IPS DF 4.7 (cell line): ENCODE results near the gene RSRC1.
"Not testable (repeated sequence)": the region's sequence is repeated elsewhere in the genome, so short reads cannot be mapped to it uniquely, and the experiment has no call there.

Source experiments
- DNase-seq: peaks from one replicate; pipeline ENCODE4 v3.0.0-alpha.2; 2013; ENCODE audit warnings: low spot score; ENCODE audit errors: extremely low read depth

RSRC1 gene

DNA sequence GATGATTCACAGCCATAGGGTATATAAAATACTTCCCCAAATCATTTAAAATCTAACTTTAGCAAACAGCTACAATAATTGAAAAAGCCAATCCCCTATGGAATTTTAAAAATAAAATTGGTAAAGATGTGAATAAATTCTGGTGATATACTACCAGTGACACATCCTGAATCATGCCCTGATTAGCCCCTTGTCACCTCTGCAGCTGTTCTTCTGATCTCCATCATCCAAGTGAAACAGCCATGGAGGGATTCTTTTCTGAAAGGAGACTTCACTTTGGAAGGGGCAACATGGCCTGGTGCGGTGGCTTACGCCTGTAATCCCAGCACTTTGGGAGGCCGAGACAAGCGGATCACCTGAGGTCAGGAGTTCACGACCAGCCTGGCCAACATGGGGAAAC lies 345.5 kb downstream of the RSRC1 start:
- no peak for DNase-seq

GRCh38 chr3:158456114-158456513 lies 346.2 kb downstream of the RSRC1 start:
- no peak for DNase-seq

GRCh38 chr3:158458464-158458863 lies 348.6 kb downstream of the RSRC1 start:
- DNase-seq, result no peak

DNA sequence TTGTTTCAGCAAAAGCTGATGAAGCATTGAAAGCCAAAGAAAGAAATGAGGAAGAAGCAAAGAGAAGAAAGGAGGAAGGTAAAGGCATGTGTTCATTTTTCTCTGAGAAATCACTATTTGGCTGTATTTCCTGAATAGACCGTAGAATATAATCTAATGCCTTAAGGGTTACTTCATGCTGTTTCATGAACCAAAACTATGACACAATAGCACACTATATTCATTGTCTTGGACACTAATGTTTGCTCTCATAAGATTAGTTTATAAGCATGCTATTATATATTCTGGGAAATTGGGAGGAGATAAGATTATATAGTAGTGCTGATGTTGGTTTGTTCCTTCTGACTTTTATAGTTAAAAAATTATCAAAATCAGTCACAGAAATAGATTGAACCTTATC lies 351.0 kb downstream of the RSRC1 start:
- no peak for DNase-seq

GRCh38 chr3:158463556-158463955 lies 353.7 kb downstream of the RSRC1 start:
- DNase-seq, result no peak

DNA sequence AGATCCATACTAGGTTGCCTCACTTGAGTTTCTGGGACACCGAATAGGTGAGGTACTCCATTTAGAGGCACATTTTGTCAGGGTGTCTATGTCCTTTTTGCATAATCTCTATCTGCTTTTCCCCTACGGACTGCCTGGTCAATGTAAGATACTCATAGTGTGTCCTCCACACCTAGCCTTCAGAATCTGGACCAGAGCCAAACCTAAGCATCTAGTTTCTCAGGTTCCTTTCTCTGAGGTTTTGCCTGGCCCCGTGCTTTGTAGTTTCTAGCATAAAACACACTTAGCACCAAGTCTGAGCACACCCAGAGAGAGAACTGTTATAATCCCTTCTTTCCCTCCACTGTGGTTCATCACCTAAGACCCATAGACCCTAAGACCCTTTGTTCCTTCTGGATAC lies 355.2 kb downstream of the RSRC1 start:
- DNase-seq, result no peak

DNA sequence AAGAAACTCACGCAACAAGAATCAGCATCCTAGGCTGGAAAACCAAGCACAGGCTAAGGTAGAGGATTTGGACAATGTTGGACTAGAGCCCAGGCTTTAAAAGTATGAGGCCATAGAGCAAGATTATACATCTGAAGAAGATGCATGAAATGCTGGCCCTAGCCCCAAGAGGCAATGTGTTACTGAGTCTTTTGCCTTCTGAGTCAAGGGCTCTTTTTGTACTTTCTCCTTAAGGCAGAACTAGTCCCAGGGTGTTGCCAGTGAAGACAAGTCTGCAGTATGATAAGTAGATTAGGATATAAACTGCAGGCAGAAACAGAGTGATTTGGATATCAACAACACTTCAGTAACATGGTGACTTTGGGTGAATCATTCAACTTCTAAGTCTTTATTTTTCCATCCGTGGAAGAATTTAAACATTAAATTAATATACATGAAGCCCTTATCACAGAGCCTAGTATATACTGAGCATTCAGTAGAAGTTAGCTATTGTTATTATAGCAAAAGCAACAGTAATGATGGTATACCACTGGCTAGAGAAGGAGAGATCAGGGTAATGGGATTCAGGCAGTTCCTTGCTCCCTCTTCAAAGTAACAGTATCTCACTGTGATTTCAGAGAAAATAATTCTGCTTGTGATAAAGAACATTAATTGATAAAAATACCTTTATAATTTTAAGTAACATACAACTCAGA lies 361.2 kb downstream of the RSRC1 start:
- no peak for DNase-seq

DNA sequence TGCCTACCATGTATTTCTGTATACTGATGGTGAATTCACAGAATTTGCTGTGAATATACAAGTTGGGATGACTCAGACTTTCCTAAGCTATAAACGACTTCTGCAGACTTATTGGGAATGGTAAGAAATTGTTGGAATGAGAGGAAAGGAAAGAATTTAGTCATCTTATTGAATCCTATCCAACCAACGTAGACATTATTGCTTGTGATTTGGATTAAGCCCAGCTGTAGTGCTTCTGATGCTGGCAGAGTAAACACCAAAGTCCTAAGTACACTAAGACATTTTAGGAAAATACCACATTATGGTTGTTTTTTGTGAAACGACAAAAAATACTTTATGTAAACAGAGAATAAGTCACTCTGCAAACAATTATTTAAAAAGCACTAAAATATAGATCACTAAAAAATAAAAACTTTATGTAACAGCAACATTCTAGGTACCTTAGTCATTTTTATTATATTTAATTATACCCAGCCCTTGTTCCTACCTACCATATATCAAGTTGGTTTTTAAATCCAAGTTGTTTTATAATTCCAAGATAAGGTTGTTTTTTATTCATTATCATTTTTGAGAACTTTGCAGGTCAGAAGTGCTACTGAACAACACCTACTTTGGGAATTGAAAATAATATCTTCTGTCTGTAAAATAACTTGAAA lies 361.9 kb downstream of the RSRC1 start:
- no peak for DNase-seq

- no peak for DNase-seq
These were observed 369.2 kb downstream of the RSRC1 start for GRCh38 chr3:158479051-158479450.

DNA sequence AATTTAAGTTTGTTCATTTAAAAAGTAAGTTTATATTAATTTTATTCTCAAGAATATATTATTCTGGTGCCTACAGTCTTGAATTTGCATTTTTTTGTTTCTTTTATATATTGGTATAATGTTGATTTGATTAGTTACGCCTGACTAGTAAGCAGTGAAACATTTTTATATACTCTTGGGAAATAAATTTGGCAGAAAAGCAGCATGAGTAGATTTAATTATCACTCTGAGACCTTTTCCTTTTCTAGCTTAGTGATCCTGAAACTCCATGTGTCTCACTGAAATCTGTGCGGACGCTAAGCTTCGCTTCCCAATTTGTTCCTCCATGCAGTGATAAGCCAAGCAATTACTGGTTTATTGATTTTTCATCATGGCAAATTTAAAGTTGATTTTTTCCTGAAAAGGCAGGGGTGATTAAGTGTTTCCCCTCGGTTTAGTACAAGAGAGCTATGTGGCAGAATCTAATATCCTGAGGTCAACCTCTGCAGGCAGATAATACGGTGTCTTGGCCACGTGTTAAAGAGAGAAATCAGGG lies 373.9 kb downstream of the RSRC1 start:
- DNase-seq, result no peak

GRCh38 chr3:158486200-158486599 lies 376.3 kb downstream of the RSRC1 start:
- no peak for DNase-seq

GRCh38 chr3:158488670-158489069 lies 378.8 kb downstream of the RSRC1 start:
- no peak for DNase-seq

GRCh38 chr3:158489181-158489580 lies 379.3 kb downstream of the RSRC1 start:
- no peak for DNase-seq

- no peak for DNase-seq
These were observed 382.1 kb downstream of the RSRC1 start for GRCh38 chr3:158491968-158492367.

- no peak for DNase-seq
These were observed 382.8 kb downstream of the RSRC1 start for GRCh38 chr3:158492685-158493084.

GRCh38 chr3:158493931-158494330 lies 384.0 kb downstream of the RSRC1 start:
- no peak for DNase-seq

GRCh38 chr3:158494673-158495072 lies 384.8 kb downstream of the RSRC1 start:
- no peak for DNase-seq

DNA sequence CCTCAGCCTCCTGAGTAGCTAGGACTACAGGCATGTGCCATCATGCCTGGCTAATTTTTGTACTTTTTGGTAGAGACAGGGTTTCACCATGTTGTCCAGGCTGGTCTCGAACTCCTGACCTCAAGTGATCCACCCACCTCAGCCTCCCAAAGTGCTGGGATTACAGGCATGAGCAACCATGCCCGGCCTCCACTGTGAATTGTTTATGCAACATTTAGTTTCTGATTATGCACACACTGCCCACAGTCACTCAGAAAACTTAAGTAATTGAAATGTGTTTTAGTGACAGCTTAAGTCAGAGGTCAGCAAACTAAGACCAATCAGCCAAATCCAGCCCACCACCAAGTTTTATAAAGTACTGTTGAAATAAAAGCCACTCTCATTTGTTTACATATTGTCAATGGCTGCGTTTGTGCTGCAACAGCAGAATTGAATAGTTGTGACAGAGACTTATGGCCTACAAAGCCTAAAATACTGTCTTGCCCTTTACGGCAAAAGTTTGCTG lies 385.6 kb downstream of the RSRC1 start:
- DNase-seq, result not testable (repeated sequence)

GRCh38 chr3:158505117-158505516 lies 395.2 kb downstream of the RSRC1 start:
- DNase-seq, result no peak

DNA sequence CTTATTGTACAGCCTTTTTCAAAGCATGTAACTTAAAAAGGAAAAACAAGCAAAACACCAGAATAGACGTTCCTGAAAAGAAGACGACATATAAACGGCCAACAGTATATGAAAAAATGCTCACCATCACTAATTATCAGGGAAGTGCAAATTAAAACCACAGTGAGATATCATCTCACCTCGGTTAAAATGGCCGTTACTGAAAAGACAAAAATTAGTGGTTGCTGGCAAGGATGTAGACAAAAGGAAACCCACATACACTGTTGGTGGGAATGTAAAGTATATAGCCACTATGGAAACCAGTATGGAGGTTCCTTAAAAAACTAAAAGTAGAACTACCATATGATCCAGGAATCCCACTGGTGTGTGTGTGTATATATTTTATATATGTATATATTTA lies 396.6 kb downstream of the RSRC1 start:
- no peak for DNase-seq

DNA sequence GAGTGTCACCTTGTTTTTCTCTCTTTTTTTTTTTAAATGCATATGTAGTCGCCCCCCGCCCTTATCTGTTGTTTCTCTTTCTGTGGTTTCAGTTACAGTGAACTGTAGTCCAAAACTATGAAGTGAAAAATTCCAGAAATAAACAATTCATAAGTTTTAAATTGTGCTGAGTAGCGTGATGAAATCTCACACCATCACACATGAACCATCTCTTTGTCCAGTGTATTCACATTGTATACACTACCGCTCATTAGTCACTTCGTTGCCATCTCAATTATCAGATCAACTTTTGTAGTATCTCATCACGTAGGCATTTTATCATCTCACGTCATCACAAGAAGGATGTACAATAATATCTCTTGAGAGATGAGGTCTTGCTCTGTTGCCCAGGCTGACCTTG lies 398.6 kb downstream of the RSRC1 start:
- DNase-seq, result no peak

DNA sequence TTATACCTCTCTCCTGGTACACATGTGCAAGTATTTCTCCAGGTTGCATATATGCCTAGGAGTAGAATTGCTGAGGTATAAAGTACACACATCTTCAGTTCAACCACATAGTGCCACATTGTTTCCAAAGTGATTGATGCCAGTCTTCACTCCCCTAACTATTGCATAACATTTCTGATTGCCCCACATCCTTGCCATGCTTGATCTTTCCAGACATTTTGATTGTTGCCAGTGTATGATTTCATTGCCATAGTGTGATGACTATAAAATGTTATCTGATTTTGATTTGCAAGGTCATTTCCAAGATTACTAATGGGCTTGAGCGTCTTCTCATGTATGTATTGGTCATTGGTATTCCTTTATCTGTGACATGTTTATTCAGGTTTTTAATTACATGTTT lies 400.0 kb downstream of the RSRC1 start:
- DNase-seq, result no peak

DNA sequence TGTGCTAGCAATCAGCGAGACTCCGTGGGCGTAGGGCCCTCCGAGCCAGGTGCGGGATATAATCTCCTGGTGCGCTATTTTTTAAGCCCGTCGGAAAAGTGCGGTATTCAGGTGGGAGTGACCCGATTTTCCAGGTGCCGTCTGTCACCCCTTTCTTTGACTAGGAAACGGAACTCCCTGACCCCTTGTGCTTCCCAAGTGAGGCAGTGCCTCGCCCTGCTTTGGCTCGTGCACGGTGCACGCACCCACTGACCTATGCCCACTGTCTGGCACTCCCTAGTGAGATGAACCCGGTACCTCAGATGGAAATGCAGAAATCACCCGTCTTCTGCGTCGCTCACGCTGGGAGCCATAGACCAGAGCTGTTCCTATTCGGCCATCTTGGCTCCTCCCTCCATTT lies 406.8 kb downstream of the RSRC1 start:
- DNase-seq, result not testable (repeated sequence)
